ENCODE results near the gene GOLGA8G.
"Not testable (repeated sequence)": the region's sequence is repeated elsewhere in the genome, so short reads cannot be mapped to it uniquely, and the experiment has no call there.

Gene GOLGA8G, protein sequence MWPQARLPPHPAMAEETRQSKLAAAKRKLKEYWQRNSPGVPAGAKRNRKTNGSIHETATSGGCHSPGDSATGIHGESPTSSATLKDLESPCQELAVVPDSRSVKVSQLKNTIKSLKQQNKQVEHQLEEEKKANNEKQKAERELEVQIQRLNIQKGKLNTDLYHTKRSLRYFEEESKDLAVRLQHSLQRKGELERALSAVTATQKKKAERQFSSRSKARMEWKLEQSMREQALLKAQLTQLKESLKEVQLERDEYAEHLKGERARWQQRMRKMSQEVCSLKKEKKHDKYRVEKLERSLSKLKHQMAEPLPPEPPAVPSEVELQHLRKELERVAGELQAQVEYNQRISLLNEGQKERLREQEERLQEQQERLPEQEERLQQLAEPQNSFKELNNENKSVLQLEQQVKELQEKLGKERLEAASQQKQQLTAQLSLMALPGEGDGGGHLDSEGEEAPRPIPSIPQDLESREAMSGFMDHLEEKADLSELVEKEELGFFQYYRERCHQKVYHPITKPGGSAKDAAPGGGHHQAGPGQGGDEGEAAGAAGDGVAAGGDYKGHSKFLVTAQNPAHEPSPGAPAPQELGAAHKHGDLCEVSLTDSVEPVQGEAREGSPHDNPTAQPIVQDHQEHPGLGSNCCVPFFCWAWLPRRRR

GRCh38 chr15:28532954-28533353, at the start of gene GOLGA8G:
GOLGA8G (minus strand) TSS chr15:28532971; CDS start chr15:28532909, 62 bp downstream.
- not testable (repeated sequence) for H3K27me3 ChIP-seq (replicated peaks; ENCODE audit: control insufficient read depth, insufficient read depth, low read length); H3K36me3 ChIP-seq (ENCODE audit: control insufficient read depth, insufficient read depth, low read length); DNase-seq (ENCODE audit: extremely low read depth, insufficient read length)

GRCh38 chr15:28573351-28573750, 40.6 kb upstream of the GOLGA8G start:
- H3K36me3 ChIP-seq (ENCODE audit: control insufficient read depth, insufficient read depth, low read length); H3K4me3 ChIP-seq (replicated peaks; ENCODE audit: low read depth, low read length); H3K27me3 ChIP-seq (replicated peaks; ENCODE audit: control insufficient read depth, insufficient read depth, low read length); DNase-seq (ENCODE audit: extremely low read depth, insufficient read length): not testable (repeated sequence)

More at GRCh38 chr15:28532954-28533353, at the start of gene GOLGA8G:
- not testable (repeated sequence) for H3K4me3 ChIP-seq (replicated peaks; ENCODE audit: low read depth, low read length)

DNA sequence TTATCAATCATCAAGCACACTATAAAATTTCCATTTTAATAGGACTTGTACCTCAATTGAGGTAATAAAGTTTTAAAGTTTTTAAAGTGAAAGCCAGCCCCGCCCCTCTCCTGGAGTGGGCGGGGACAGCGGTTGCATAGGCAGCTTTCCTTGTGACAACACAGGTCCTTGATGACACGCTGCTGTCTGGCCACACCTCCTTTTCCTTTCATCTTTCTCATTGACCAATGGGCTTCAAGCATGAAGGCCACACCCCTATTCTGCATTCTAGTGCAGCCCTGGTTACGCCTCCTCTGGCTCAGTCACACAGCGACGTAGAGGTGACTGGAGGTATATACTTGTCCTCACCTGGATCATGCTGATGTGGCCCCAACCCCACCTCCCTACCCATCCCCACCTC, 20.5 kb upstream of the GOLGA8G start, which contains the start of gene GOLGA6L25:
Gene GOLGA6L25, plus strand, starts transcription at position 301 of the 400 bp plus-strand sequence. Its CDS starts 61 bp downstream, at position 362.
- not testable (repeated sequence) for H3K36me3 ChIP-seq (ENCODE audit: control insufficient read depth, insufficient read depth, low read length); H3K4me3 ChIP-seq (replicated peaks; ENCODE audit: low read depth, low read length); DNase-seq (ENCODE audit: extremely low read depth, insufficient read length); H3K27me3 ChIP-seq (replicated peaks; ENCODE audit: control insufficient read depth, insufficient read depth, low read length)

GRCh38 chr15:28515208-28515607, 17.6 kb downstream of the GOLGA8G start:
- DNase-seq (ENCODE audit: extremely low read depth, insufficient read length); H3K36me3 ChIP-seq (ENCODE audit: control insufficient read depth, insufficient read depth, low read length); H3K4me3 ChIP-seq (replicated peaks; ENCODE audit: low read depth, low read length); H3K27me3 ChIP-seq (replicated peaks; ENCODE audit: control insufficient read depth, insufficient read depth, low read length): not testable (repeated sequence)

- not testable (repeated sequence) for H3K4me3 ChIP-seq (replicated peaks; ENCODE audit: low read depth, low read length); H3K36me3 ChIP-seq (ENCODE audit: control insufficient read depth, insufficient read depth, low read length); DNase-seq (ENCODE audit: extremely low read depth, insufficient read length); H3K27me3 ChIP-seq (replicated peaks; ENCODE audit: control insufficient read depth, insufficient read depth, low read length)
Observed at GRCh38 chr15:28514128-28514527, 18.6 kb downstream of the GOLGA8G start.

GRCh38 chr15:28508217-28508889, 24.4 kb downstream of the GOLGA8G start:
- not testable (repeated sequence) for DNase-seq (ENCODE audit: extremely low read depth, insufficient read length); H3K4me3 ChIP-seq (replicated peaks; ENCODE audit: low read depth, low read length); H3K27me3 ChIP-seq (replicated peaks; ENCODE audit: control insufficient read depth, insufficient read depth, low read length); H3K36me3 ChIP-seq (ENCODE audit: control insufficient read depth, insufficient read depth, low read length)

GRCh38 chr15:28481340-28481739, 51.4 kb downstream of the GOLGA8G start:
- H3K4me3 ChIP-seq (replicated peaks; ENCODE audit: low read depth, low read length); DNase-seq (ENCODE audit: extremely low read depth, insufficient read length); H3K36me3 ChIP-seq (ENCODE audit: control insufficient read depth, insufficient read depth, low read length); H3K27me3 ChIP-seq (replicated peaks; ENCODE audit: control insufficient read depth, insufficient read depth, low read length): not testable (repeated sequence)
